Effector memory CD4-positive, alpha-beta T cell (primary cell): ENCODE data around the gene PI3.

Source experiments
- DNase-seq, 3 donors: peaks; one replicate each; pipeline ENCODE4 v3.0.0-alpha.2; 2020
- H3K27ac ChIP-seq: 2 replicates; pipeline ENCODE4 v1.7.0; 2013; ENCODE audit warnings: mild to moderate bottlenecking, low read length, moderate library complexity; ENCODE audit not compliant: insufficient read depth, poor library complexity, severe bottlenecking
- H3K27me3 ChIP-seq: replicated peaks from 2 replicates; pipeline ENCODE4 v1.7.0; 2013; ENCODE audit warnings: mild to moderate bottlenecking, low read length; ENCODE audit not compliant: insufficient read depth, control insufficient read depth, poor library complexity, severe bottlenecking
- H3K36me3 ChIP-seq: 2 replicates; pipeline ENCODE4 v1.7.0; 2013; ENCODE audit warnings: mild to moderate bottlenecking, low read length, moderate library complexity; ENCODE audit not compliant: control insufficient read depth, insufficient read depth
- H3K4me1 ChIP-seq: 2 replicates; pipeline ENCODE4 v1.7.0; 2013; ENCODE audit warnings: low read length, mild to moderate bottlenecking; ENCODE audit not compliant: control insufficient read depth, insufficient read depth, poor library complexity, severe bottlenecking
- H3K4me3 ChIP-seq: 2 replicates; pipeline ENCODE4 v1.7.0; 2013; ENCODE audit warnings: low read length, low read depth, mild to moderate bottlenecking; ENCODE audit not compliant: insufficient read depth, poor library complexity, severe bottlenecking
- H3K9me3 ChIP-seq: 2 replicates; pipeline ENCODE4 v1.7.0; 2013; ENCODE audit warnings: mild to moderate bottlenecking, low read length, moderate library complexity; ENCODE audit not compliant: control insufficient read depth

Gene PI3

DNA sequence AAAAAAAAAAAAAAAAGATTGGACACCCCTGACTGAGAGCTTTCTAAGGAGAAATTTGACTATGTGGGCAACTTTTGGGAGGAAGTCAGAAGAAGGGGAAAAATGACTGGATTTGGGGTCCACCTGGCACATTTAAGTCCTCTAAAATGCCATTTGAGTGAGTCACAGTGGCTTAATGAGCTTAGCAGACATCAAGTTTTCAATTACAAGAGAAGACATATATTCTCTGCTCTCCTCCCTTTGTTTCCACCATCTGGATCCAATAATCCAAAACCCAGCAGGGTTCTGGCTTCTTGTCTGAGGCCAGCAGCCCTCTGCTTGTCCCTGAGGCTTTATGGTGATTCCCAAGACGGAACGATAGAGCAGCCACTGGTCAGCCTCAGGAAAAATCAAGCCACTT is 6.9 kb downstream of the PI3 start:
- no peak for DNase-seq
- no peaks in the 10 kb centered on the region for H3K36me3 ChIP-seq
- H3K27ac ChIP-seq: no peak overlapping the region
- no peak overlapping the region for H3K4me3 ChIP-seq
- H3K9me3 ChIP-seq: no peaks in the 10 kb centered on the region
- H3K4me1 ChIP-seq: no peaks in the 10 kb centered on the region
- H3K27me3 ChIP-seq: no peaks in the 10 kb centered on the region

DNA sequence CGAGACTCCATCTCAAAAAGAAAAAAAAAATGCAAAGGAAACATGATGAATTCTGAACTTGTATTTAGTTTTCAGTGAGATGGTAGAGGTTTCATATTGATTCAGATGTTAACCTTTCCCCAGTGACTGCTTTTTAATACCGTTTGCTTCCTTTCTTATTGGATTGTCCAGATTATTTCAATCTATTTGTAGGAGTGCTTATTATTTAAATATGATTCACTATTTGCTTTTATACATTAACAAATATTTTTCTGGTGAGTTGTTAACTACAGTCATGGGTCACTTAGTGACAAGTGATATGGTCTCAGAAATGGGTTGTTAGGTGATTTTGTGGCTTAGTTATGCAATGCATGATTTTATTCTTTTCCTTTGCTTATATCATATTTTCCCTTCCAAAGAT is 8.4 kb downstream of the PI3 start:
- H3K9me3 ChIP-seq: no peaks in the 10 kb centered on the region
- H3K27me3 ChIP-seq: no peaks in the 10 kb centered on the region
- DNase-seq: no peak
- no peak overlapping the region for H3K4me3 ChIP-seq
- no peaks in the 10 kb centered on the region for H3K36me3 ChIP-seq
- no peak overlapping the region for H3K27ac ChIP-seq
- no peaks in the 10 kb centered on the region for H3K4me1 ChIP-seq

DNA sequence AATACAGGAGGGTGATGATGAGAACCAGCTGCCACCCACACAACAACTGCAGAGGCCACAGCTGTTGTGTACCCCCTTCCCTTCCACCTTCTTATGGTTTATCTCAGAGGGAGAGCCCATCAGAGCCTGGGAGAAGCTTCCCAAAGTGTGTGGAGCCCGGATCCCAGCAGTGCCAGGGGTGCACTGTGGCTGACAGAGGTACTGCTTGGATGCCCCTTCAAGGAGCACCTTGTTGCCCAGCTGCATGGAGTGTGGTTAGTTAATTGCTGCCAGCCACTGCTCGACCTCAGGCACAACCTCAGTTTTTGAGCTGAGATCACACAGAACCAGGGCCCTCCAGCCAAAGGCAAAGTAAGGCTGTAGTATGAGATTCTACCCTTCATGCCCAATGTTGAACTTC is 13.0 kb downstream of the PI3 start:
- H3K36me3 ChIP-seq: no peaks in the 10 kb centered on the region
- H3K27me3 ChIP-seq: no peaks in the 10 kb centered on the region
- no peaks in the 10 kb centered on the region for H3K4me1 ChIP-seq
- no peak overlapping the region for H3K4me3 ChIP-seq
- no peaks in the 10 kb centered on the region for H3K9me3 ChIP-seq
- no peak overlapping the region for H3K27ac ChIP-seq
- DNase-seq: no peak

- no peaks in the 10 kb centered on the region for H3K36me3 ChIP-seq
- H3K4me3 ChIP-seq: no peak overlapping the region
- DNase-seq: no peak
- no peaks in the 10 kb centered on the region for H3K4me1 ChIP-seq
- no peak overlapping the region for H3K27ac ChIP-seq
- no peaks in the 10 kb centered on the region for H3K27me3 ChIP-seq
- no peaks in the 10 kb centered on the region for H3K9me3 ChIP-seq
Observed at GRCh38 chr20:45189067-45189609, 14.4 kb downstream of the PI3 start.

- no peaks in the 10 kb centered on the region for H3K4me1 ChIP-seq
- DNase-seq: no peak
- no peak overlapping the region for H3K27ac ChIP-seq
- no peaks in the 10 kb centered on the region for H3K27me3 ChIP-seq
- H3K36me3 ChIP-seq: no peaks in the 10 kb centered on the region
- no peak overlapping the region for H3K4me3 ChIP-seq
- H3K9me3 ChIP-seq: no peaks in the 10 kb centered on the region
Observed at GRCh38 chr20:45189861-45190260, 15.2 kb downstream of the PI3 start.

GRCh38 chr20:45191926-45192325 is 17.2 kb downstream of the PI3 start:
- Histone ChIP-seq H3K4me3 (no peak overlapping the region), H3K27me3 (no peaks in the 10 kb centered on the region), H3K9me3 (no peaks in the 10 kb centered on the region), H3K36me3 (no peaks in the 10 kb centered on the region), H3K4me1 (no peaks in the 10 kb centered on the region), H3K27ac (no peak overlapping the region)
- no peak for DNase-seq

DNA sequence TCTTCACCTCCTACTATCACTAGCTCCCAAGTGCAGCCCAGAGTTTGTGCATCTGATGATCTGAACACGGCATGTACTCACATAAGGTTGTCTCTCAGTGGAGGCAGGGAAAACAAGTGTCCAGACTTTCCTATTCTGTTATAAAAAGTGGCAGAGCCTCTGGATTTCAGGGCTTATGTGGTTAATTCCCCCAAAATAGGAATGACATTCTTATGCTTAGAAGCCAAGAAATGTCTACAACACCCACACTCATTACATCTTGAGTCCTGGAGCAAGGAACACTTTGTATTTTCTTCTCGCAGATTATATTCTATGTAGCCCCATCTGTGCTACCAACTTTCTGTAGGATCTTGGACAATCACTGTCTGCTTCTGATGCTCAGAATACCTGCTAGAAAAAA is 18.6 kb downstream of the PI3 start:
- Histone ChIP-seq H3K27ac (no peak overlapping the region), H3K27me3 (no peaks in the 10 kb centered on the region), H3K9me3 (no peaks in the 10 kb centered on the region), H3K4me3 (no peak overlapping the region), H3K4me1 (no peaks in the 10 kb centered on the region), H3K36me3 (no peaks in the 10 kb centered on the region)
- no peak for DNase-seq

- DNase-seq: no peak
- no peaks in the 10 kb centered on the region for H3K4me1 ChIP-seq
- no peak within 1 kb of the TSS for H3K27ac ChIP-seq
- H3K9me3 ChIP-seq: no peaks in the 10 kb centered on the region
- no peak within 1 kb of the TSS for H3K4me3 ChIP-seq
- H3K36me3 ChIP-seq: no peaks in the 10 kb centered on the region
- peaks cover 4% of the 10 kb centered on the region for H3K27me3 ChIP-seq
Observed at GRCh38 chr20:45206725-45207124, 32.0 kb downstream of the PI3 start, which contains the start of gene SEMG1. SEMG1 (plus strand) TSS chr20:45207033; CDS start chr20:45207054, 21 bp downstream.

GRCh38 chr20:45209924-45210323 is 35.2 kb downstream of the PI3 start:
- Histone ChIP-seq H3K9me3 (no peaks in the 10 kb centered on the region), H3K36me3 (no peaks in the 10 kb centered on the region), H3K27me3 (peaks cover 4% of the 10 kb centered on the region), H3K4me3 (no peak overlapping the region), H3K4me1 (no peaks in the 10 kb centered on the region), H3K27ac (no peak overlapping the region)
- DNase-seq: no peak

DNA sequence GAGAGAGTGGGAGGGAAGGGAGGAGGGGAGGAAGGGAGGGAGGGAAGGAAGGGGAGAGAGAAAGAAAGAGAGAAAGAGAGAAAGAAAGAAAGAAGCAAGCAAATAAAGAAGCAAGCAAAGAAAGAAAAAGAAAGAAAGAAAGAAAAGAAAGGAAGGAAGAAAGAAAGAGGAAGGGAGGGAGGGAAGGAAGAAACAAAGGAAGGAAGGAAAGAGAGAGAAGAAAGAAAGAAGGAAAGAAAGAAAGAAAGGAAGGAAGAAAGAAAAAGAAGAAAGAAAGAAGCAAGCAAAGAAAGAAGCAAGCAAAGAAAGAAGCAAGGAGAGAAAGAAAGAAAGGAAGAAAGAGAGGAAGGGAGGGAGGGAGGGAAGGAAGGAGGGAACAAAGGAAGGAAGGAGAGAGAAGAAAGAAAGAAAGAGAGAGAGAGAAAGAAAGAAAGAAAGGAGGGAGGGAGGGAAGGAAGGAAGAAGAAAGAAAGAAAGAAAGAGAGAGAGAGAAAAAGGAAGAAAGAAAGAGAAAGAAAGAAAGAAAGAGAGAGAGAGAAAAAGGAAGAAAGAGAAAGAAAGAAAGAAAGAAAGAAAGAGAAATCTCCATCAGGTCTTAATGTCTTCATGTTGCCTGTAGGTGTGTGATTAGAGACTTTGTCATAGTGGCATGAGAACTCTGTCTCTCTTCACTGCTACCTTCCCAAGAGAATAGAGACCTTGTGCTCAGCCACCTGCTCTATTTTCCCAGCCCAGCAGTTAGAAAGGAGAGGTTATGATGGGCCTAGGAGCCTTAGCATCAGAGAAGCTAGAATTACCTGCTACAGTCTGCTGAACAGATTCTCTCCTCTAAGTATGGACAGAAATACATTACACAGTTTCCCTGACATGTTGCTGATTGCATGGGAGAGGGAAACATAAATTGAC is 37.1 kb downstream of the PI3 start:
- no peak overlapping the region for H3K27ac ChIP-seq
- H3K36me3 ChIP-seq: no peaks in the 10 kb centered on the region
- peaks cover 3% of the 10 kb centered on the region for H3K27me3 ChIP-seq
- no peaks in the 10 kb centered on the region for H3K4me1 ChIP-seq
- H3K4me3 ChIP-seq: no peak overlapping the region
- H3K9me3 ChIP-seq: no peaks in the 10 kb centered on the region
- no peak for DNase-seq
